ENCODE results near the gene RBMS3.

Gene RBMS3

DNA sequence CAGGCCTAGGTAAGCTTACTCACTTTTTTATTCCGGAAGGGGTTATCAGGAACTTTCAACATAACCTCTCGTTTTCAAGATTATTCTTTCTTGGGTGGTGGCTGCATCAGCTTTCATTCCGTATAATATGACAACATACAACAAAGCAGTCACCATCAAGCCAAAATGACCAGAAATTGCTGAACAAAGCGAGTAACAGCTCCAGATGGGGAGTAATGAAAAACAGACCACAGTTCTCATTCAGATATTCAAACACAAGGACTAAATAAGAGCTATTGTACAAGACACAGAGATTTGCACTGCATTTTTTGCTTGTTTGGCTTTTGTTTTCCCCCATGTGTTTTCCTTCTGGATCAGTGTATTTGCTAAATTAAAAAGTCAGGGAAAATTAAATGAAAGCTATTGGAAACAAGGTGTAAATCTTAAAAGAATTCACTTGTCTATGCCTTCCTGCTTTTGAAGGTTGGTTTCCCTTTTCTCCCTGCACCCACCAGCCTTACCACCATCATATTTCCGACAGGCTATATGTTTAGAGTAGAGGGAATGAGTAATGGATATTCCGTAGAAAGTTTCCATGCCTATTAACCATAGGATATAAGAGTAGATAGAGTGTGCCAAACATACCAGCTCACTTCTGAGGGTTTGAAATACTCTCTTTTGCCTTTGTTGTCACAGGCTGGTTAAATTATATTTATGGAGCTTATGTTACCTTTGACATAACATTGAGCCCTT lies 213.6 kb downstream of the RBMS3 start:
- Histone ChIP-seq H3K27me3 (ENCODE audit: control insufficient read depth, insufficient read depth, low read length) (no peaks in the 10 kb centered on the region), H3K27ac (ENCODE audit: low read length) (no peak overlapping the region), H3K36me3 (ENCODE audit: control insufficient read depth, insufficient read depth, low read length) (no peaks in the 10 kb centered on the region), H3K4me1 (ENCODE audit: control insufficient read depth, insufficient read depth, low read length) (no peaks in the 10 kb centered on the region), H3K9me3 (ENCODE audit: control insufficient read depth, insufficient read depth, low read length) (no peaks in the 10 kb centered on the region), H3K4me3 (ENCODE audit: low read length) (no peak overlapping the region)
- DNase-seq (ENCODE audit: low read depth, low spot score): no peak
- no CpG with 5 or more reads among the region's 6 CpGs for WGBS (ENCODE audit: insufficient coverage, insufficient read length)

DNA sequence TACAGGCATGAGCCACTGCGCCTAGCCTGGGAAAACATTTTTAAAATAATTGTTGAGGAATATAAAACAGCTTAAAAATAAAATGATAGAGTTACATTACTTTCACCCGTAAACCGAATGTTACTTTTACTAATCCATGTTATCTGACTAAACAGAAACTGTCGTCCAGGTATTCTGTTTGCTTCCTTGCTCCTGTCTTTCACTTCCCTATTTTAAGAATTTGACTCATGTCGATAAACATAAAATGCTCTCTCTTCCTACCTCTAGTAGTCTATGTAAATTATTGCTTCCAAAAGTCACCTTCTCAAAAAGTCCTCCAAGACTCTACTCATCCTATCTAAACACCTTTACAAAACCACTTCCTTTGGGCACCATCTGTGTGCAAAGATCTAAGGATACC lies 216.4 kb downstream of the RBMS3 start:
- DNase-seq (ENCODE audit: low read depth, low spot score): no peak
- Histone ChIP-seq H3K9me3 (ENCODE audit: control insufficient read depth, insufficient read depth, low read length) (no peaks in the 10 kb centered on the region), H3K36me3 (ENCODE audit: control insufficient read depth, insufficient read depth, low read length) (no peaks in the 10 kb centered on the region), H3K27me3 (ENCODE audit: control insufficient read depth, insufficient read depth, low read length) (no peaks in the 10 kb centered on the region), H3K4me3 (ENCODE audit: low read length) (no peak overlapping the region), H3K4me1 (ENCODE audit: control insufficient read depth, insufficient read depth, low read length) (no peaks in the 10 kb centered on the region), H3K27ac (ENCODE audit: low read length) (no peak overlapping the region)
- no CpG with 5 or more reads among the region's 5 CpGs for WGBS (ENCODE audit: insufficient coverage, insufficient read length)

DNA sequence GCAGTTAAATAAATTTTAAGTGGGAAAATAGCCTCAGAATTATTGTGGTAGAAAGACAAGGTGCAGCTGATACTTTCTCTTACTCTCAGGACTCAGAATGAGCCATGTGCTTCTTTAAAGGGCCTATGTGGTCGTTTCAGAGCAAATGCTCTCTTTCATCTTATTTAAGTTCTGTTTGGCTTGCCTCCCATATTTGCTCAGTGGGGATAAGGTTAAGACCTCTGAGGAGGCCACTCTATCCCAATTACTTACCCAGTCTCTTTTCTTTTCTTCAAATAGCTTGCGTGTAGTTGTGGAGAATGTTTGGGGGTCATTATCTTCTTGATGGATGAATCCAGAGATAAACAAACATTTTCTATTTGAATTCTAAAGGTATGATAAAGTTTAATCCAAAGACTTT lies 221.9 kb downstream of the RBMS3 start:
- Histone ChIP-seq H3K4me3 (ENCODE audit: low read length) (no peak overlapping the region), H3K27ac (ENCODE audit: low read length) (no peak overlapping the region), H3K4me1 (ENCODE audit: control insufficient read depth, insufficient read depth, low read length) (no peaks in the 10 kb centered on the region), H3K27me3 (ENCODE audit: control insufficient read depth, insufficient read depth, low read length) (no peaks in the 10 kb centered on the region), H3K9me3 (ENCODE audit: control insufficient read depth, insufficient read depth, low read length) (no peaks in the 10 kb centered on the region), H3K36me3 (ENCODE audit: control insufficient read depth, insufficient read depth, low read length) (no peaks in the 10 kb centered on the region)
- DNase-seq (ENCODE audit: low read depth, low spot score): no peak
- no CpG with 5 or more reads among the region's 2 CpGs for WGBS (ENCODE audit: insufficient coverage, insufficient read length)

DNA sequence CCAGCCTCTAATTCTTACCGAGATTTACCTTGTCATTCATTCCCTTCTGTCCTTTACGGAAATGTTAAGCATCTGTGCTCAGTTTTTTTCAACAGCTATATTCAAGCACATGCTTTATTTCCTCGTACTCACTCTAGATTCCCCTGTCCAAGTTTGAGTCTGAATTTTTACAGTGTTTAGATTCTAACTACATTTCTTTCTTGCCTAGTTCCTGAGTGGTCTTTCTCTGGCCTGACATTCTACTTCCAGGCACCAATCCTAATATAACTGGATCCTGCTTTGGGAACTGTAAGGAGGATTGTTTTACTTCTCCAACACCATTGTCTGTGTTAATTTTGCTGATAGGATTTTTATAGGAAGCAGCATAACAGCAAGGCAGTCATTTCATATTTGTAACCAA lies 222.4 kb downstream of the RBMS3 start:
- Histone ChIP-seq H3K27ac (ENCODE audit: low read length) (no peak overlapping the region), H3K27me3 (ENCODE audit: control insufficient read depth, insufficient read depth, low read length) (no peaks in the 10 kb centered on the region), H3K4me1 (ENCODE audit: control insufficient read depth, insufficient read depth, low read length) (no peaks in the 10 kb centered on the region), H3K36me3 (ENCODE audit: control insufficient read depth, insufficient read depth, low read length) (no peaks in the 10 kb centered on the region), H3K4me3 (ENCODE audit: low read length) (no peak overlapping the region), H3K9me3 (ENCODE audit: control insufficient read depth, insufficient read depth, low read length) (no peaks in the 10 kb centered on the region)
- no CpG with 5 or more reads among the region's 3 CpGs for WGBS (ENCODE audit: insufficient coverage, insufficient read length)
- DNase-seq (ENCODE audit: low read depth, low spot score): no peak

DNA sequence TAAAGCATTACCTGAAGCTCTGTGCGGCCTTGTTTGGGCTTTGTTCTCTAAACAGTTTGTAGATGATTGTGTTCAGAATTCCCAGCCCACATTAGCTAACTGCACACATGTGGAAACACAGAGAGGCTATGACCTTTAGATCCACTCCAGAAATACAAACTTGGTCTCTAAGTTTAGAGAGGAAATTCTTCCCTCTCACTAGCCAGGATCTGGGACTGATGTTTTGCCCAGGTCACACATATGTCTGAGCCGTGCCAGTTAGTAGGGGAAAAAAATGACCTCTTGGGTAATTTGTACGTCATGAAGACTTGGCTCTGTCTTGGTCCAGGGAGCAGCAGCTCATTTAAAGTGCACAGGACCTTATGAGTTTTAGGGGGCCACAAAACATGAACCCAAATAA lies 223.1 kb downstream of the RBMS3 start:
- H3K9me3 ChIP-seq (ENCODE audit: control insufficient read depth, insufficient read depth, low read length): no peaks in the 10 kb centered on the region
- WGBS (ENCODE audit: insufficient coverage, insufficient read length): no CpG with 5 or more reads among the region's 3 CpGs
- no peaks in the 10 kb centered on the region for H3K27me3 ChIP-seq (ENCODE audit: control insufficient read depth, insufficient read depth, low read length)
- DNase-seq (ENCODE audit: low read depth, low spot score): no peak
- H3K27ac ChIP-seq (ENCODE audit: low read length): no peak overlapping the region
- no peaks in the 10 kb centered on the region for H3K4me1 ChIP-seq (ENCODE audit: control insufficient read depth, insufficient read depth, low read length)
- H3K4me3 ChIP-seq (ENCODE audit: low read length): no peak overlapping the region
- H3K36me3 ChIP-seq (ENCODE audit: control insufficient read depth, insufficient read depth, low read length): no peaks in the 10 kb centered on the region

DNA sequence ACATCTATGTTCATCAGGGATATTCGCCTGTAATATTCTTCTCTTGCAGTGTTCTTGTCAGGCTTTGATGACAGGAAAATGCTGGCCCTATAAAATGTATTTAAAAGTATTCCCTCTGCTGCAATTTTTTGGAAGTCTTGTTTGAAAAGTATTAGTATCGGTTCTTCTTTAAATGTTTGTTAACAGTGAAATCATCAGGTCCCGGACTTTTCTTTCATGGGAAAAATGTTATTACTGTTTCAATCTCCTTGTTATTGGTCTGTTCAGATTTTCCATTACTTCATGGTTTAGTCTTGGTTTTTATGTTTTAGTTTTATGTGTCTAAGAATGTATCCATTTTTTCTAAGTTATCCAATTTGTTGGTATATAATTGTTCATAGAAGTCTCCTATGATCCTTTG lies 225.6 kb downstream of the RBMS3 start:
- no CpG with 5 or more reads among the region's 3 CpGs for WGBS (ENCODE audit: insufficient coverage, insufficient read length)

DNA sequence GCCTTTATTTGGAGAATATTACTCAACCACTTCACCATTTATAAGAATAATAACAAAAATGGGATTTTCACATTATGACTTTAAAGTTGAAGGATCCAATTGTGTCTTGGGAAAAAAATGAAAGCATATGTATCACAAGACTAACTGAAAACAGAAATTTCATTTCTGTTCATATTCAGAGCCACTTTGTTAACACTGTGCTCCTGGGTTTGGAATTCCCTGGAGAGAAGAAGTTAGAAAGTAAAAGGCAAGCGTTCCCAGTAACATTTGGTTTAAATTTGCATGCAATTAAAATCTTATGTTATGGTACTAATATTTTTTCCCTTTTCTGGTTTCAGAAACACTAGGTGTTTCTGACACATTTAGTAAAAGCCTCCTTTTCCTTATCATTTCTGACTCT lies 230.8 kb downstream of the RBMS3 start:
- Histone ChIP-seq H3K27ac (ENCODE audit: low read length) (no peak overlapping the region), H3K27me3 (ENCODE audit: control insufficient read depth, insufficient read depth, low read length) (no peaks in the 10 kb centered on the region), H3K9me3 (ENCODE audit: control insufficient read depth, insufficient read depth, low read length) (no peaks in the 10 kb centered on the region), H3K4me1 (ENCODE audit: control insufficient read depth, insufficient read depth, low read length) (peaks cover 3% of the 10 kb centered on the region), H3K4me3 (ENCODE audit: low read length) (no peak overlapping the region), H3K36me3 (ENCODE audit: control insufficient read depth, insufficient read depth, low read length) (no peaks in the 10 kb centered on the region)
- WGBS (ENCODE audit: insufficient coverage, insufficient read length): no CpG with 5 or more reads among the region's 1 CpG
- DNase-seq (ENCODE audit: low read depth, low spot score): no peak

More for the DNA sequence above, 225.6 kb downstream of the RBMS3 start:
- H3K27ac ChIP-seq (ENCODE audit: low read length): no peak overlapping the region
- H3K36me3 ChIP-seq (ENCODE audit: control insufficient read depth, insufficient read depth, low read length): no peaks in the 10 kb centered on the region
- H3K9me3 ChIP-seq (ENCODE audit: control insufficient read depth, insufficient read depth, low read length): no peaks in the 10 kb centered on the region
- no peaks in the 10 kb centered on the region for H3K27me3 ChIP-seq (ENCODE audit: control insufficient read depth, insufficient read depth, low read length)
- H3K4me1 ChIP-seq (ENCODE audit: control insufficient read depth, insufficient read depth, low read length): no peaks in the 10 kb centered on the region
- H3K4me3 ChIP-seq (ENCODE audit: low read length): no peak overlapping the region
- no peak for DNase-seq (ENCODE audit: low read depth, low spot score)

DNA sequence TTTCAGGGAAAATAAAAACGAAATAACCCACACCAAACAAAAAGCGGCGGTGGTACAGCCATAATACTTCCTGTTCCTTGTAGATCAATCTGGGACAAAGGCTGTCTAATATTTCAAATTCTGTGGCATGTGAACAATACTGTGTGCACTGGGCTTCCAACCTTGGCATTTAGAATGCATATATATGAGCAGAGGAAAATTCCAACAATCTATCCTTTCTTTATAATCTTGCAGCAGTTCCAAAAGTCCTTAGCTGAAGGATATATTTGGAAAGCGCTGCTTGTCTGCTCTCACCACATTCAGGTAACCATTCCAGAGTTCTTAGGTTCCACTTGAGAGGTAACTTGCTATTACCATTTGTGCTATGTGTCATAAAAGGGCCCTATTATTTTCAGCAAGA lies 231.8 kb downstream of the RBMS3 start:
- WGBS (ENCODE audit: insufficient coverage, insufficient read length): no CpG with 5 or more reads among the region's 4 CpGs
- H3K36me3 ChIP-seq (ENCODE audit: control insufficient read depth, insufficient read depth, low read length): no peaks in the 10 kb centered on the region
- peaks cover 3% of the 10 kb centered on the region for H3K4me1 ChIP-seq (ENCODE audit: control insufficient read depth, insufficient read depth, low read length)
- DNase-seq (ENCODE audit: low read depth, low spot score): no peak
- H3K9me3 ChIP-seq (ENCODE audit: control insufficient read depth, insufficient read depth, low read length): no peaks in the 10 kb centered on the region
- no peak overlapping the region for H3K4me3 ChIP-seq (ENCODE audit: low read length)
- H3K27me3 ChIP-seq (ENCODE audit: control insufficient read depth, insufficient read depth, low read length): no peaks in the 10 kb centered on the region
- no peak overlapping the region for H3K27ac ChIP-seq (ENCODE audit: low read length)

DNA sequence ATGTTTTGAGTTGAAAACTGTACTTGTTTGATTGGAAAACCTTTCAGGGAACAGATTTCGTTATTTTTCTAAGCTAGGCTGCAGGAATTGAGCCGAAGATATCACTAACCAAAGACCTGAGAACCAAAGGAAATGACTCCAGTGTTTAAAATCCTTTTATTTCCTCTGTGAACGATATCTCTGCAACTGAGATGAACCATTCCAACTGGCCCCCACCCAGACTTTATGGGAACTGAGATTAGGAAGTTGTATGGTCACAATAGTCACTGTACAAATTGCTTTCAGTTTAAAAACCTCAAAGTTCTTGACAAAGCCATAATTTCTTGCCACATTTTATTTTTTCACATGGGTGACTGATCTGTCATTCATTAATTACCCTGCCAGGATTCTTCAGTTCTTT lies 232.4 kb downstream of the RBMS3 start:
- H3K4me1 ChIP-seq (ENCODE audit: control insufficient read depth, insufficient read depth, low read length): peaks cover 3% of the 10 kb centered on the region
- DNase-seq (ENCODE audit: low read depth, low spot score): no peak
- no peaks in the 10 kb centered on the region for H3K36me3 ChIP-seq (ENCODE audit: control insufficient read depth, insufficient read depth, low read length)
- H3K27ac ChIP-seq (ENCODE audit: low read length): no peak overlapping the region
- H3K9me3 ChIP-seq (ENCODE audit: control insufficient read depth, insufficient read depth, low read length): no peaks in the 10 kb centered on the region
- no peaks in the 10 kb centered on the region for H3K27me3 ChIP-seq (ENCODE audit: control insufficient read depth, insufficient read depth, low read length)
- H3K4me3 ChIP-seq (ENCODE audit: low read length): no peak overlapping the region
- no CpG with 5 or more reads among the region's 3 CpGs for WGBS (ENCODE audit: insufficient coverage, insufficient read length)

DNA sequence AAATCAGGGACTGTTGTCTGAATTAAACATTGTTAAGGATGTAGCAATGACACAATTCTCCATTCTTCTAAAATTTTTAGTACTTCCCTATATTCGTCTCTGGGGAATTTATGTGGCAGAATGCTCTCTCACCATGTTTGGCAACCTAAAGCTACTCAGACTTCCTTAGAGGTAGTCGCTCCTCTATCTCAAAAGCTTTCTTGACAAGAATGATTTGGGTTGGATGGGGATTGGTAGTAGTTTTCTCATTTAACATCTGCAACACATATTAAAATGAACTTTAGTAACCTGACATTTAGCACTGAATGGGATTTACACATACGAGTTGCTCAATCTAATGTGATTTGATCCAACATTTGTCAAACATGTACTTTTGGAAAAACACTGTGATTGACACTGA lies 233.3 kb downstream of the RBMS3 start:
- H3K36me3 ChIP-seq (ENCODE audit: control insufficient read depth, insufficient read depth, low read length): no peaks in the 10 kb centered on the region
- WGBS (ENCODE audit: insufficient coverage, insufficient read length): no CpG with 5 or more reads among the region's 3 CpGs
- no peaks in the 10 kb centered on the region for H3K9me3 ChIP-seq (ENCODE audit: control insufficient read depth, insufficient read depth, low read length)
- H3K27ac ChIP-seq (ENCODE audit: low read length): no peak overlapping the region
- H3K27me3 ChIP-seq (ENCODE audit: control insufficient read depth, insufficient read depth, low read length): no peaks in the 10 kb centered on the region
- no peak overlapping the region for H3K4me3 ChIP-seq (ENCODE audit: low read length)
- no peak for DNase-seq (ENCODE audit: low read depth, low spot score)
- peaks cover 3% of the 10 kb centered on the region for H3K4me1 ChIP-seq (ENCODE audit: control insufficient read depth, insufficient read depth, low read length)

DNA sequence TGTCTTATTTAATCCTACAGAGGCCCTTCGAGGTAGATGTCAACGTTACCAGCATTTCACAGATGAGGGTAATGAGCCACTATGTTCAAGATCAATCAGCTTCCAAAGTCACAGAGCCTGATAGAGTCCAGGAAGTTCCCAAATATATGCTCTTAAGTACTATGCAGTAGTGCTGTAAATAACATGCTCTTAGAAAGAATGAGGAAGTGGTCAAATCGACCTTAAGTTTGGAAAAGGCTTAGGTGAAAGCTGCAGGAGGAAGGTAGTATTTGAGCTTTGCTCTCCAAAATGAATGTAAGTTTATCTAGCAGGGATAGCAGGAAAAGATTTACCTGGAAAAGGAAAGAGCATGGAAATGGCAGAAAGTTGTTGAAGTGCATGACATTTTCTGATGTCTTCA lies 234.0 kb downstream of the RBMS3 start:
- H3K4me1 ChIP-seq (ENCODE audit: control insufficient read depth, insufficient read depth, low read length): peaks cover 3% of the 10 kb centered on the region
- no peak overlapping the region for H3K4me3 ChIP-seq (ENCODE audit: low read length)
- H3K9me3 ChIP-seq (ENCODE audit: control insufficient read depth, insufficient read depth, low read length): no peaks in the 10 kb centered on the region
- no peaks in the 10 kb centered on the region for H3K27me3 ChIP-seq (ENCODE audit: control insufficient read depth, insufficient read depth, low read length)
- no CpG with 5 or more reads among the region's 3 CpGs for WGBS (ENCODE audit: insufficient coverage, insufficient read length)
- H3K27ac ChIP-seq (ENCODE audit: low read length): no peak overlapping the region
- H3K36me3 ChIP-seq (ENCODE audit: control insufficient read depth, insufficient read depth, low read length): no peaks in the 10 kb centered on the region
- DNase-seq (ENCODE audit: low read depth, low spot score): no peak

Measured in iPS DF 6.9 (cell line).